ENCODE measurements around the gene STOX2.
"Not testable (repeated sequence)": the region's sequence is repeated elsewhere in the genome, so short reads cannot be mapped to it uniquely, and the experiment has no call there.

Gene STOX2

GRCh38 chr4:184021389-184021788 lies 116.3 kb downstream of the STOX2 start:
- Mint-ChIP-seq H3K9me3 (no peaks in the 10 kb centered on the region), H3K27me3 (peaks cover 3% of the 10 kb centered on the region), H3K4me3 (no peak overlapping the region), H3K27ac (no peak overlapping the region), H3K36me3 (no peaks in the 10 kb centered on the region), H3K4me1 (no peaks in the 10 kb centered on the region)
- ATAC-seq (ENCODE audit: low read depth) (no peak), DNase-seq (ENCODE audit: low spot score in 2 of 2) (no peak)

DNA sequence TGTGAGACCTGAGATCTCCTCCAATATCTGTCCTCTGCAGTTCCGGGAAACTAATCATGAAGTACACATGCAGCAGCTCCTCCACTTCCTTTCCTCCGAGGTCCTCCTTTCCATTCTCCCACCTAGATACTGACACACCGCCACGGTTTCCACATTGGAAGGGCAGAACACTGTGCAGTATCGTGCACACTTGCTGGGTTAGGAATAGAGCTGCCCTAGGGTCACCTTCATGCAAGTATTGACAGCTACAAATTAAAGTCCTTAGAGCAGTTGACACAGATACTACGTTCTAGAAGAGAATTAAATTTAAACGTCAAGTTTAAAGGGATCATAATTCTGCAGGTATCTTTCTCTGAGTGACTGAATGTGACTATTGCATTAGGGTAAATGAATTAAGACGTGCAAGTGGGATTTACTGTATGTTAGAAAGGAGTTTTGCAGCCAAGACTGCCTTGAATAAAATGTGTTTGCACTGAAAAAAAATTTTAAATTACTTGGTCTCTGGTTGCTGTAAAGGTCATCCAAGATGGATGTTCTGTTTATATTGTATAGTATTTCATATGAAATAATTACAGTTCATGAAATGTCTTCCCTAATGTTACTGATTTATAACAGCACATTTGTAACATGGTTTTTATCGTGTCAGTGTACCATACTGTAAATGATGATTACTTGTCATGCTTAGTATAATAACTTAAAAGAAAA lies 117.7 kb downstream of the STOX2 start:
- no peak overlapping the region for H3K27ac Mint-ChIP-seq
- H3K36me3 Mint-ChIP-seq, result no peaks in the 10 kb centered on the region
- ATAC-seq (ENCODE audit: low read depth) (no peak), DNase-seq (ENCODE audit: low spot score in 2 of 2) (no peak)
- H3K9me3 Mint-ChIP-seq, result no peaks in the 10 kb centered on the region
- H3K4me3 Mint-ChIP-seq, result no peak overlapping the region
- H3K27me3 Mint-ChIP-seq, result peaks cover 3% of the 10 kb centered on the region
- H3K4me1 Mint-ChIP-seq, result peaks cover 2% of the 10 kb centered on the region

- ATAC-seq (ENCODE audit: low read depth), result no peak
- H3K9me3 Mint-ChIP-seq, result no peaks in the 10 kb centered on the region
These were observed 119.5 kb downstream of the STOX2 start for GRCh38 chr4:184024637-184025036.

GRCh38 chr4:184028561-184029374 lies 123.7 kb downstream of the STOX2 start:
- Mint-ChIP-seq H3K4me3 (peak overlapping the region; percentile 75), H3K4me1 (peaks cover 14% of the 10 kb centered on the region), H3K27me3 (peaks cover 15% of the 10 kb centered on the region), H3K27ac (no peak overlapping the region), H3K36me3 (no peaks in the 10 kb centered on the region), H3K9me3 (no peaks in the 10 kb centered on the region)
- no peak for DNase-seq (ENCODE audit: low spot score in 2 of 2)
- peak; percentile 31 for ATAC-seq (ENCODE audit: low read depth)

More at GRCh38 chr4:184024637-184025036, 119.5 kb downstream of the STOX2 start:
- H3K27ac Mint-ChIP-seq, result no peak overlapping the region
- peaks cover 3% of the 10 kb centered on the region for H3K27me3 Mint-ChIP-seq
- H3K4me3 Mint-ChIP-seq, result no peak overlapping the region
- peaks cover 14% of the 10 kb centered on the region for H3K4me1 Mint-ChIP-seq
- no peak for DNase-seq (ENCODE audit: low spot score in 2 of 2)
- no peaks in the 10 kb centered on the region for H3K36me3 Mint-ChIP-seq

- Mint-ChIP-seq H3K9me3 (no peaks in the 10 kb centered on the region), H3K27ac (no peak overlapping the region), H3K4me1 (peaks cover 14% of the 10 kb centered on the region), H3K4me3 (no peak overlapping the region), H3K27me3 (peaks cover 17% of the 10 kb centered on the region), H3K36me3 (no peaks in the 10 kb centered on the region)
- ATAC-seq (ENCODE audit: low read depth) (no peak), DNase-seq (ENCODE audit: low spot score in 2 of 2) (no peak)
These were observed 124.9 kb downstream of the STOX2 start for GRCh38 chr4:184030036-184030435.

DNA sequence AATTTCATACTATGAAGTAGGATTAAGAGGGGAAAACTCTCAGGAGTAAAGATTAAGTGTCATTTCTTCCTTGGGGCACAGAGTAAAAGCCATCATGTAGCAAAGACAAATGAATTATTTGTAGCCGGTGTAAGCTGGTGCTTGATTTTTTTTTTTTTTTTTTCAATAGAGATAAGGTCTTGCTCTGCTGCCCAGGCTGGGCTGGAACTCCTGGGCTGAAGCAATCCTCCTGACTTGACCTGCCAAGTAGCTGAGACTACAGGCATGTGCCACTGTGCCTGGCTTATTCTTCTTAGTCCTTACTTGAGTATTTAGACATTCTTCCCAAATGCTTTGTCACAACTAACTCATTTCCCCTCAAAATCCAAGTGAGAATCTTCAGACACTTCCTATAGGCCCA lies 125.7 kb downstream of the STOX2 start:
- H3K4me3 Mint-ChIP-seq, result no peak overlapping the region
- H3K27me3 Mint-ChIP-seq, result peaks cover 19% of the 10 kb centered on the region
- no peak overlapping the region for H3K27ac Mint-ChIP-seq
- H3K36me3 Mint-ChIP-seq, result no peaks in the 10 kb centered on the region
- H3K9me3 Mint-ChIP-seq, result no peaks in the 10 kb centered on the region
- H3K4me1 Mint-ChIP-seq, result peaks cover 14% of the 10 kb centered on the region
- DNase-seq (ENCODE audit: low spot score in 2 of 2) (no peak), ATAC-seq (ENCODE audit: low read depth) (no peak)

- Mint-ChIP-seq H3K4me1 (peaks cover 14% of the 10 kb centered on the region), H3K4me3 (no peak overlapping the region), H3K36me3 (no peaks in the 10 kb centered on the region), H3K27ac (no peak overlapping the region), H3K9me3 (no peaks in the 10 kb centered on the region), H3K27me3 (peaks cover 22% of the 10 kb centered on the region)
- ATAC-seq (ENCODE audit: low read depth) (no peak), DNase-seq (ENCODE audit: low spot score in 2 of 2) (no peak)
These were observed 127.0 kb downstream of the STOX2 start for GRCh38 chr4:184032091-184032490.

DNA sequence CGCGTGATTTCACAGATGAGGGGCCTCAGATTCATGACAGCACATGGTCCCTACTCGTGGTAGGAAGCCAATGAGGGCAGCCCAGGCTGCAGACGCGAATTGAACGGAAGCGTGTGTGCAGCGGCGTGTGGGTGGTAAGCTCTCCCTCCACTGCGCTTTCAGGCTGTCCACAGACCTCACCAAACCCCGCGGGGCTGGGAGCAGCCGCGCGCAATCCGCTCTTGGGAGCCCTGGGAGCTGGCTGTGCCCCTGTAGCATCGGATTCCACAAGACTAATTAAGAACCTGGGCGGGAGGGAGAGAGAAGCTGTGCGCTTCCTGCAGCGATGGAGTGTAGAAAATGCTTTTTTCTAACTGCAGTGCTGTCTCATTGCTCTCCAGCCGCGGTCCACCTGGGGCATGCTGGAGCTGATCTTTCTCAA lies 134.9 kb downstream of the STOX2 start:
- H3K36me3 Mint-ChIP-seq, result no peaks in the 10 kb centered on the region
- no peak overlapping the region for H3K4me3 Mint-ChIP-seq
- peaks cover 2% of the 10 kb centered on the region for H3K9me3 Mint-ChIP-seq
- DNase-seq (ENCODE audit: low spot score in 2 of 2) (no peak), ATAC-seq (ENCODE audit: low read depth) (no peak)
- no peak overlapping the region for H3K27ac Mint-ChIP-seq
- H3K4me1 Mint-ChIP-seq, result peaks cover 2% of the 10 kb centered on the region
- peaks cover 15% of the 10 kb centered on the region for H3K27me3 Mint-ChIP-seq

DNA sequence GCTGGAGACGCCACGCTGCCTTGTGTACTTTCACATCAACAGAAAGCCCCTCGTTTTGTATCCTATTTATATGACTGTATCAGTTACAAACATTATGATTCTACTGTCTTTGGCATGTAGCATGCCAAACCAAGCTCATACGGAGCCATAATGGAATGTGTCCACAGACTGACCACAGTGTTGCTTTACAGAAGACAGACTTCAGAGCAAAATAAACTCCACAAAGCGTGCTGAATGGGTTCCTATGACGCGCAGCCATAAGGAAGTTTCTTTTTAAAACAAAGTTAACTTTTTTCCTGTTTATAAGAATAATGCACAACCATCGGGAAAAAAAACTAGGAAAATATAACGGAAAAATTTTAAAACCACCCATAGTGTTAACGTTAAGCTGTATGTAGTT lies 136.0 kb downstream of the STOX2 start:
- Mint-ChIP-seq H3K27ac (no peak overlapping the region), H3K4me3 (no peak overlapping the region), H3K27me3 (peaks cover 13% of the 10 kb centered on the region), H3K36me3 (no peaks in the 10 kb centered on the region), H3K9me3 (peaks cover 3% of the 10 kb centered on the region), H3K4me1 (peaks cover 2% of the 10 kb centered on the region)
- DNase-seq (ENCODE audit: low spot score in 2 of 2) (no peak), ATAC-seq (ENCODE audit: low read depth) (no peak)

DNA sequence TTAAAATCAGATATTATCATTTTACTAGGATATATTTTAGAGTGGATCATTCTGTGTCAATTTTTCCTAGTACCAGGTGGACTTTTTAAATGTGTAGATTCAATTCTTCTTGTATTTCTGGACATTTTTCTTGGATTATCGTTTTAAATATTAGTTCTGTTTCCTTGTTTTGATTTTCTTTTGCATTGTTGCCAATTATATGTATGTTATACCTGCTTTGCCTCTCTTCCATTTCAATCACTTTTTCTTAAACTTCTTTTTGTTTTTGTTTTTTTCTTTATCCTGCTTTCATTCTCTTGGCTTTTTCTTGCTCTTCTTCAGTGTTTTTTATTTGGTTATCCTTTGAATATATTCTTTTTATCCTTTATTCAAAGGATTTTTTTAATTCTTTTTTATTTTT lies 141.0 kb downstream of the STOX2 start:
- Mint-ChIP-seq H3K9me3 (peaks cover 19% of the 10 kb centered on the region), H3K27me3 (peaks cover 10% of the 10 kb centered on the region), H3K4me3 (no peak overlapping the region), H3K4me1 (no peaks in the 10 kb centered on the region), H3K36me3 (no peaks in the 10 kb centered on the region), H3K27ac (no peak overlapping the region)
- ATAC-seq (ENCODE audit: low read depth), result no peak
- no peak for DNase-seq (ENCODE audit: low spot score in 2 of 2)

DNA sequence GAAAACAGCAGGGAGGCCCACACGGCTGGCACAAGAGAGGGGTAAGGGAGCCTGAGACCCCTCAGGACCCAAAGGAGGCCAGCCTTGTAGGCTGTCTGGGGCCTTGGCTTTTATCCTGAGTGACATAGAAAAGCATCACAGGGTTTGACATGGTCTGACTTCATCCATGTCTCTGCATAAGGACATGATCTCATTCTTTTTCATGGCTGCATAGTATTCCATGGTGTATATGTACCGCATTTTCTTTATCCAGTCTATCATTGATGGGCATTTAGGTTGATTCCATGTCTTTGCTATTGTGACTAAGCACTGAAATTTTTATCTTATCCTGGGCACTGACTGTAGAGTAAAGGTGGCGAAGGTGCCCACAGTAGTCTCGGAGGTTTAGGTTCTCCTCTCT lies 146.2 kb downstream of the STOX2 start:
- H3K4me1 Mint-ChIP-seq; DNase-seq (ENCODE audit: low spot score in 2 of 2); H3K36me3 Mint-ChIP-seq; ATAC-seq (ENCODE audit: low read depth); H3K4me3 Mint-ChIP-seq; H3K27ac Mint-ChIP-seq: not testable (repeated sequence)
- peaks cover 19% of the 10 kb centered on the region for H3K9me3 Mint-ChIP-seq
- H3K27me3 Mint-ChIP-seq, result peaks cover 13% of the 10 kb centered on the region

GRCh38 chr4:184052616-184053015 lies 147.5 kb downstream of the STOX2 start:
- Mint-ChIP-seq H3K9me3 (peaks cover 12% of the 10 kb centered on the region), H3K27ac (no peak overlapping the region), H3K4me1 (no peaks in the 10 kb centered on the region), H3K4me3 (no peak overlapping the region), H3K36me3 (no peaks in the 10 kb centered on the region), H3K27me3 (peaks cover 13% of the 10 kb centered on the region)
- DNase-seq (ENCODE audit: low spot score in 2 of 2) (no peak), ATAC-seq (ENCODE audit: low read depth) (no peak)

DNA sequence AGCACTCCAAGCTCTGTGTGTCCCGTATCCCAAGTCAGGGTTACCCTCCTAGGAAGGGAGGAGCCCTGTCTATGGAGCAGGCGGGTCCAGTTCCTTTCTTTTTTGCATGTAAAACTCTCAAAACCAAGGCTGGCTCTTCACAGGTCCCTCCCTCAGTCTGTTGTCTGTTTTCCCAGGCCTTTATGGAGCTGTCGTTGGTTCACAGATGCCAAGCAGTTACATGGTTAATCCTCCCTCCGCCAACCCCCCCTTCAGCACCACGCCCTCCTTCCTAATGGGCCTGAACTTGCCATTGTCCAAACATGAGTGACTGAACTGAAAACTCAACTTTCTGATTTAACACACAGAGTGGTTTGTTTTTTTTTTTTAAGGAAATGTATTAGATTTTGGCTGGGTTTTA lies 148.3 kb downstream of the STOX2 start:
- Mint-ChIP-seq H3K36me3 (no peaks in the 10 kb centered on the region), H3K27ac (no peak overlapping the region), H3K4me1 (no peaks in the 10 kb centered on the region), H3K27me3 (peaks cover 15% of the 10 kb centered on the region), H3K9me3 (peaks cover 8% of the 10 kb centered on the region), H3K4me3 (no peak overlapping the region)
- ATAC-seq (ENCODE audit: low read depth), result no peak
- DNase-seq (ENCODE audit: low spot score in 2 of 2), result no peak

DNA sequence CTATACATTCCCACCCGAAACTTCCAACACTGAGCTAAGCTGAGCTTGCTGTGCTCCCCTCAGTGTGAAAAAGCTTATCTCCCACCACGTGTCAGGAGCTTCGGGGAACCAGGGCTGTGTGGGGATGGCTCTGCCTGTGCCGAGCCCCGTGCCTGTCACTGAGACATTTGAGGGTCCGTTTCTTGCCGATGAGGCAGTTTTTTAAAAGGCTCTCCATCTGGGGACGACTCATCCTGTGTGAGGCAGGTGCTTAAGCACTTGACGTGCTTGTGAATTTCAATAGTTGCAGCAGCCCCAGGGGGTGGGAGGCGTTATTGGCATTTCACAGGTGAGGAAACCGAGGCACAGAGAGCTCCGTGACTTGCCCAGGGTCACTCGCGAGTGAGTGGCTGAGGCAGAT lies 151.8 kb downstream of the STOX2 start:
- Mint-ChIP-seq H3K9me3 (peaks cover 3% of the 10 kb centered on the region), H3K36me3 (no peaks in the 10 kb centered on the region), H3K27ac (no peak overlapping the region), H3K27me3 (peaks cover 14% of the 10 kb centered on the region), H3K4me3 (no peak overlapping the region), H3K4me1 (no peaks in the 10 kb centered on the region)
- ATAC-seq (ENCODE audit: low read depth) (no peak), DNase-seq (ENCODE audit: low spot score in 2 of 2) (no peak)

Measured in memory B cell (primary cell).